ENCODE results near the gene BAZ1A. TPM values are rescaled to one million over a fixed set of nuclear protein-coding genes. Genes with fewer than 3 reads are reported as not detected.

BAZ1A gene
- total RNA-seq, 2 donors from 2014 or later = 25.3 to 31.5 TPM

DNA sequence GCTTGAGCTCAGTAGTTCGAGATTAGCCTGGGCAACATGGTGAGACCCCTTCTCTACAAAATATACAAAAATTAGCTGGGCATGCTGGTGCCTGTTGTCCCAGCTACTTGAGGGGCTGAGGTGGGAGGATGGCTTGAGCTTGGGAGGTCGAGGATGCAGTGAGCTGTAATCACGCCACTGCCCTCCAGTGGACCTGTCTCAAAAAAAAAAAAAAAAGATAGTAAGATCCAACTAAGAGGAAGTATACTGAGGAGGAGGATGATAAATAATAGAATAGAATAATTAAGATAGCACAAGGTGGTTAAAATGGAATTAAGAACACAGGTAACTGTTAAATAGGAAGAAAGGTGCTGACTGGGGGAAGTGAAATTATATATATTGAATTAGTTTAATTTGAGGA is 37.0 kb upstream of the BAZ1A start:
- H3K36me3 ChIP-seq = no peaks in the 10 kb centered on the region
- no peak overlapping the region for H3K27ac ChIP-seq
- no peaks in the 10 kb centered on the region for H3K27me3 ChIP-seq (replicated peaks; ENCODE audit: insufficient read depth)
- intact Hi-C loops (cut with DNase I) = no loop called here
- no peak for TF ChIP-seq POLR2A (IDR thresholded peaks at IDR 0.05)
- no peak for TF ChIP-seq POLR2AphosphoS5 (IDR thresholded peaks at IDR 0.05)
- TF ChIP-seq, protein P1, sequence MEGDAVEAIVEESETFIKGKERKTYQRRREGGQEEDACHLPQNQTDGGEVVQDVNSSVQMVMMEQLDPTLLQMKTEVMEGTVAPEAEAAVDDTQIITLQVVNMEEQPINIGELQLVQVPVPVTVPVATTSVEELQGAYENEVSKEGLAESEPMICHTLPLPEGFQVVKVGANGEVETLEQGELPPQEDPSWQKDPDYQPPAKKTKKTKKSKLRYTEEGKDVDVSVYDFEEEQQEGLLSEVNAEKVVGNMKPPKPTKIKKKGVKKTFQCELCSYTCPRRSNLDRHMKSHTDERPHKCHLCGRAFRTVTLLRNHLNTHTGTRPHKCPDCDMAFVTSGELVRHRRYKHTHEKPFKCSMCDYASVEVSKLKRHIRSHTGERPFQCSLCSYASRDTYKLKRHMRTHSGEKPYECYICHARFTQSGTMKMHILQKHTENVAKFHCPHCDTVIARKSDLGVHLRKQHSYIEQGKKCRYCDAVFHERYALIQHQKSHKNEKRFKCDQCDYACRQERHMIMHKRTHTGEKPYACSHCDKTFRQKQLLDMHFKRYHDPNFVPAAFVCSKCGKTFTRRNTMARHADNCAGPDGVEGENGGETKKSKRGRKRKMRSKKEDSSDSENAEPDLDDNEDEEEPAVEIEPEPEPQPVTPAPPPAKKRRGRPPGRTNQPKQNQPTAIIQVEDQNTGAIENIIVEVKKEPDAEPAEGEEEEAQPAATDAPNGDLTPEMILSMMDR (IDR thresholded peaks at IDR 0.05) = no peak
- WGBS = 67% methylated on average over 3 of the region's 3 CpGs
- H3K4me1 ChIP-seq (replicated peaks) = no peaks in the 10 kb centered on the region
- no peak overlapping the region for H3K4me3 ChIP-seq
- H3K9me3 ChIP-seq = no peaks in the 10 kb centered on the region
- no peak for DNase-seq (ENCODE audit: low spot score)

DNA sequence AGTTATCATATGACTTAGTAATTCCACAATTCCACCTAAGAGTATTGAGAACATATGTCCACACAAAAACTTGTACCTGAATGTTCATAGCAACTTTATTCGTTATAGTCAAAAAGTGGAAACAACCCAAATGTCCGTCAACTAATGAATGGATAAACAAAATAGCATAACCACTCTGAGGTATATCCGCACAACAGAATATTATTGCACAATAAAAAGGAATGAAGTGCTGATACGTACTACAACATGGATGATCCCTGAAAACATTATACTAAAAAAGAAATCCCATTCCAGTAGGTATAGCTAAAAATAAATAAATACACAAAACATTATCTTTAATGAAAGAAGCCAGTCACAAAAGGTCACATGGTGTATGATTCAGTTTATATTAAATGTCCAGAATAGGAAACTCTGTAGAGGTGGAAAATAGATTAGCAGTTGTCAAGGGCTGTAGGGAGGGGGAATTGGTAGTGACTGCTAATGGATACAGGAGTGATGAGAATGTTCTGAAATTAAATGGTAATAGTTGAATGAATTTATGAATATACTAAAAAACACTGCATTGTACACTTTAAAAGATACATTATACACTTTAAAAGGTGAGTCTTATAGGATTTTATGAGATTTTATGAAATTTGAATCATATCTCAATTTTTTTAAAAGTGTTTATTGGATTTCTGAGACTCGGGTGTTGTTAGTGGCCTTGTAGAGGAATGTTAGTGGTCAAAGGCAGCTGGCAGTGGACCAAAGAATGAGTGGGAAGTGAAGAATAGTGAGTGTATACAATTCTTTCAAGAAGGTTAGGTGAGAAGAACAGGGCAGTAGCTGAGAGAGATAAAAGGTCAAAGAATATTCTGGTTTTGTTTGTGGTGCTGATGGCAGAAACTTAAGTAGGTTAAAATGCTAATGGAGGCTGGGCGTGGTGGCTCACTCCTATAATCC is 36.3 kb upstream of the BAZ1A start:
- no peak overlapping the region for H3K4me3 ChIP-seq
- no peaks in the 10 kb centered on the region for H3K36me3 ChIP-seq
- TF ChIP-seq POLR2AphosphoS5 (IDR thresholded peaks at IDR 0.05) (no peak), POLR2A (IDR thresholded peaks at IDR 0.05) (no peak)
- TF ChIP-seq, protein P1 (IDR thresholded peaks at IDR 0.05) = no peak
- intact Hi-C loops (cut with DNase I) = no loop called here
- no peaks in the 10 kb centered on the region for H3K27me3 ChIP-seq (replicated peaks; ENCODE audit: insufficient read depth)
- H3K27ac ChIP-seq = no peak overlapping the region
- WGBS = 81% methylated on average over 6 of the region's 6 CpGs
- H3K4me1 ChIP-seq (replicated peaks) = no peaks in the 10 kb centered on the region
- no peak for DNase-seq (ENCODE audit: low spot score)
- H3K9me3 ChIP-seq = no peaks in the 10 kb centered on the region

DNA sequence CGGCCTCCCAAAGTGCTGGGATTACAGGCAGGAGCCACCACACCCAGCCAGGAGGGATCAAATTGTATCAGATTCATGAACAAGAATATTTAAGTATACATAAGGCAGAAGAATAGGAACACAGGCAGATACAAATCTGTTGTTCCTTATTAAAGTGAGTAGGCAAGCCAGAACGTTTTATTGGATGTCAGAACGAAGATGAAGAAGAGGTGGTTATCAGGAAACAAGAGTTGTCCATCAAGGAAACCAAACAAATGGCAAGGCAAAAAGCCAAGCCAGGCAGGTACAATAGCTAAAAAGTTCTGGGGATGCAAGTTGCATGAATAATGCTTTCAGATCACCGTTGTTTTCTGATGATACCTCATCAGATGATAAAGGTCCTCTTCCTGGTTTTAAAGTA is 31.1 kb upstream of the BAZ1A start:
- Histone ChIP-seq H3K27ac (no peak overlapping the region), H3K27me3 (replicated peaks; ENCODE audit: insufficient read depth) (no peaks in the 10 kb centered on the region), H3K4me3 (no peak overlapping the region), H3K4me1 (replicated peaks) (no peaks in the 10 kb centered on the region), H3K9me3 (no peaks in the 10 kb centered on the region), H3K36me3 (no peaks in the 10 kb centered on the region)
- DNase-seq (ENCODE audit: low spot score) = peak; percentile 24
- no peak for TF ChIP-seq POLR2A (IDR thresholded peaks at IDR 0.05)
- peak; percentile 68 for TF ChIP-seq POLR2AphosphoS5 (IDR thresholded peaks at IDR 0.05)
- TF ChIP-seq, protein P1 (IDR thresholded peaks at IDR 0.05) = no peak
- intact Hi-C loops (cut with DNase I) = no loop called here
- 31% methylated on average over 4 of the region's 4 CpGs for WGBS

DNA sequence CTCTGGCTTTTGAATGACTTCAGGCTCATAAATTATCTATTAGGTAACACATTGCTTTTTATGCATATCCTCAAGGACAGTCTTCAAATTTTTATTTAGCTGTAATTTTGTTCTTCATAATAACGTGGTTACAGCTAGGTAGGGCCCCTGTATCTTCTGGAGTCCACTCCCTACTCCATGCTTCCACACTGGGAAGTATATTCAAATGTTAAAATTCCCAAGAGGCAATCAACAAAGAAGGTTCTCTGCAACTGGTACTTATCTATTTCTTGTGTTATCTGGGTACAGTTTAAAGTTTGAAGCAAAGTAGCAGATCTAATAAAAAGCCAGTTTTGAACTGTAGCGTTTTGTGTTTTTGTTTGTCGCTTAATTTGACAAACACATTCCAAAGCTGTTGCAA is 20.1 kb upstream of the BAZ1A start:
- H3K4me1 ChIP-seq (replicated peaks) = no peaks in the 10 kb centered on the region
- TF ChIP-seq, protein P1 (IDR thresholded peaks at IDR 0.05) = no peak
- TF ChIP-seq POLR2A (IDR thresholded peaks at IDR 0.05) (no peak), POLR2AphosphoS5 (IDR thresholded peaks at IDR 0.05) (no peak)
- intact Hi-C loops (cut with DNase I) = no loop called here
- H3K4me3 ChIP-seq = no peak overlapping the region
- 56% methylated on average over 3 of the region's 3 CpGs for WGBS
- H3K27me3 ChIP-seq (replicated peaks; ENCODE audit: insufficient read depth) = no peaks in the 10 kb centered on the region
- no peaks in the 10 kb centered on the region for H3K36me3 ChIP-seq
- H3K9me3 ChIP-seq = no peaks in the 10 kb centered on the region
- no peak overlapping the region for H3K27ac ChIP-seq
- no peak for DNase-seq (ENCODE audit: low spot score)

DNA sequence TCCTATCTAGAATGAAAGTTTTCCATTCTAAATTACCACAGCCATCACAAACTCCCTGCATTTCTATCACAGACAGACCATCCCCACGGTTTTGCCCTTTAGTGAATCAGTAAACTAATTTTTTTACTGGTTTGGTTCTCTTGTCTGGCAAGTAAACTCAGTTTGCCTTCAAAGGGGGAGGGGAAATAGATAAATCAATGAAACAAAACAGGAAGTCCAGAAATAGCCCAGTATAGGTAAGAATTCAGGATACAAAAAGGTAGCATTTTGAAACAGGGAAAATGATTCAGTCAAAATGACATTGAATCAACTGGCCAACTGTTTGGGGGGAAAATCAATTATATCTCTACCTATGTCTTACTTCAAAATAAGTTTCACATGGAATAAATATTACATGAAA is 15.8 kb upstream of the BAZ1A start:
- TF ChIP-seq POLR2AphosphoS5 (IDR thresholded peaks at IDR 0.05) (no peak), POLR2A (IDR thresholded peaks at IDR 0.05) (no peak)
- TF ChIP-seq, protein P1 (IDR thresholded peaks at IDR 0.05) = no peak
- intact Hi-C loops (cut with DNase I) = no loop called here
- Histone ChIP-seq H3K27ac (no peak overlapping the region), H3K4me1 (replicated peaks) (no peaks in the 10 kb centered on the region), H3K4me3 (no peak overlapping the region), H3K36me3 (no peaks in the 10 kb centered on the region), H3K9me3 (no peaks in the 10 kb centered on the region), H3K27me3 (replicated peaks; ENCODE audit: insufficient read depth) (no peaks in the 10 kb centered on the region)
- 49% methylated on average over 1 of the region's 1 CpG for WGBS
- no peak for DNase-seq (ENCODE audit: low spot score)

All from prostate gland (tissue), 2 donors.